DMS114 treated with DMSO at 0.1 percent for 48 hours (cell line): ENCODE data around the gene TBK1.
A peak's percentile ranks its signal among the peaks of the same experiment; 100 is the strongest.

Experiments used
- DNase-seq: peaks from one replicate; lab custom pipeline; 2025; ENCODE audit not compliant: unreplicated experiment; lab: John Stamatoyannopoulos, UW

Gene TBK1

GRCh38 chr12:64451687-64452558 is at the start of gene TBK1:
TBK1 (plus strand) TSS chr12:64452120; CDS start chr12:64455871, 3,751 bp downstream.
- DNase-seq: peak; percentile 78

GRCh38 chr12:64402181-64402580 is 49.7 kb upstream of the TBK1 start:
- no peak for DNase-seq

GRCh38 chr12:64403707-64404469 is 48.0 kb upstream of the TBK1 start, which contains the start of gene XPOT:
XPOT (plus strand) TSS chr12:64404392; CDS start chr12:64410036, 5,644 bp downstream.
- DNase-seq: peak; percentile 93

- DNase-seq: peak; percentile 60
These were observed 47.3 kb upstream of the TBK1 start for GRCh38 chr12:64404470-64405256.

GRCh38 chr12:64407342-64408223 is 44.3 kb upstream of the TBK1 start:
- DNase-seq: no peak

GRCh38 chr12:64411427-64411826 is 40.5 kb upstream of the TBK1 start:
- DNase-seq: no peak

GRCh38 chr12:64412459-64412858 is 39.5 kb upstream of the TBK1 start:
- DNase-seq: no peak

GRCh38 chr12:64413884-64414283 is 38.0 kb upstream of the TBK1 start:
- DNase-seq: no peak

GRCh38 chr12:64418209-64418608 is 33.7 kb upstream of the TBK1 start:
- no peak for DNase-seq

- DNase-seq: no peak
These were observed 32.2 kb upstream of the TBK1 start for GRCh38 chr12:64419696-64420095.

GRCh38 chr12:64427988-64428387 is 23.9 kb upstream of the TBK1 start:
- no peak for DNase-seq

- no peak for DNase-seq
These were observed 23.0 kb upstream of the TBK1 start for GRCh38 chr12:64428956-64429355.

- no peak for DNase-seq
These were observed 21.0 kb upstream of the TBK1 start for GRCh38 chr12:64430886-64431285.

GRCh38 chr12:64431791-64432190 is 20.1 kb upstream of the TBK1 start:
- DNase-seq: no peak

- DNase-seq: no peak
These were observed 18.0 kb upstream of the TBK1 start for GRCh38 chr12:64433915-64434314.

- DNase-seq: no peak
These were observed 11.8 kb upstream of the TBK1 start for GRCh38 chr12:64440100-64440499.

- no peak for DNase-seq
These were observed 6.4 kb upstream of the TBK1 start for GRCh38 chr12:64445490-64445889.

- DNase-seq: no peak
These were observed 5.6 kb upstream of the TBK1 start for GRCh38 chr12:64446295-64446694.

GRCh38 chr12:64450057-64450640 is 1.8 kb upstream of the TBK1 start:
- no peak for DNase-seq
